WTC11 (cell line): ENCODE data around the gene PIF1.

Source experiments
- CTCF ChIP-seq: fragments of 200-600 bp; IDR thresholded peaks from 2 replicates; pipeline ENCODE4 v1.8.0; 2022; ENCODE audit warnings: antibody characterized with exemption
- FOXJ3 ChIP-seq: sonication (generic); formaldehyde crosslinking; IDR thresholded peaks from 2 replicates; pipeline ENCODE4 v1.9.0; 2021; ENCODE audit warnings: missing genetic modification reagents, mild to moderate bottlenecking, borderline replicate concordance
- TEAD4 ChIP-seq: sonication (generic); formaldehyde crosslinking; IDR thresholded peaks from 2 replicates; pipeline ENCODE4 v1.8.0; 2022; ENCODE audit warnings: mild to moderate bottlenecking, missing genetic modification reagents

- no peak for TF ChIP-seq CTCF
- no peak for TF ChIP-seq TEAD4
- no peak for TF ChIP-seq FOXJ3 (CRISPR knock-in tag)
Observed at GRCh38 chr15:64842986-64843561, 17.6 kb upstream of the PIF1 start.
